Left ventricle myocardium inferior (tissue), 1 donor: Measurements from ENCODE around the gene GJA1. TPM values are rescaled to one million over a fixed set of nuclear protein-coding genes. Genes with fewer than 3 reads are reported as not detected.

Experiments used
- DNase-seq: peaks from one replicate; pipeline ENCODE4 v3.0.0-alpha.2; 2020
- H3K27ac ChIP-seq: fragments of 200-600 bp; replicated peaks from 2 replicates; pipeline ENCODE4 v1.8.0; 2021
- H3K27me3 ChIP-seq: fragments of 200-600 bp; 2 replicates; pipeline ENCODE4 v1.8.0; 2021; ENCODE audit warnings: low read depth
- H3K36me3 ChIP-seq: fragments of 200-600 bp; 2 replicates; pipeline ENCODE4 v1.8.0; 2021
- H3K4me1 ChIP-seq: fragments of 200-600 bp; 2 replicates; pipeline ENCODE4 v1.8.0; 2021
- H3K4me3 ChIP-seq: fragments of 200-600 bp; 2 replicates; pipeline ENCODE4 v1.8.0; 2021; ENCODE audit warnings: mild to moderate bottlenecking, moderate library complexity
- H3K9me3 ChIP-seq: fragments of 200-600 bp; replicated peaks from 2 replicates; pipeline ENCODE4 v1.8.0; 2021
- intact Hi-C: fragments of 100-400 bp; cut with micrococcal nuclease; formaldehyde crosslinking; loops from one replicate; pipeline ENCODE4 v1.11.0; 2022
- total RNA-seq: library from RNA; stranded (reverse); fragmentation: NEBNext Ultra II Directional; extraction: Animal tissue kit (Norgen Biotek cat#: 25700); gene quantifications from one replicate; pipeline ENCODE4 v1.2.1, GENCODE V29; 2021
- TF ChIP-seq, protein P1 (sequence below): fragments of 200-600 bp; IDR thresholded peaks from 2 replicates; pipeline ENCODE4 v1.8.0; 2021; ENCODE audit warnings: antibody characterized with exemption, mild to moderate bottlenecking, borderline replicate concordance
- donor health status: DM: no; HTN: yes; CAD: no; lungs with severe emphysema.

Gene GJA1
- total RNA-seq, 1 donor from 2014 or later: 248 TPM

DNA sequence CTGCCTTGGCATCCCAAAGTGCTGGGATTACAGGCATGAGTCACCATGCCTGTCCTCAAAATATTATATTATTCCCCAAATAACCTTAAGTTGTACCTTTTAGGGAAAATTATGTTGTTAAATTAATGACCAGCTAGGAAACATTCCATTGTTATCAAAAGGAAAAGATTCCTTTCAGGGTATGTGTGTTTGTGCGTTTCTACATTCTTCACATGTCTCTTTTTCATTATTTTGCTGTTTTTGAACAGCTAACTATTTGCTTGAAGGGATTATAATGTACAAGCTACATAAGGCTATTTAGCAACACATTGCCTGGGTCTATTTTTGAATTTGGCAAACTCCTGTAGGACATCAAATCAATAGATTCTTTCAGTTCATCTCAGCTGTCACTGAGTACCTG is 57.1 kb downstream of the GJA1 start:
- H3K4me3 ChIP-seq: no peak overlapping the region
- H3K36me3 ChIP-seq: no peaks in the 10 kb centered on the region
- no peaks in the 10 kb centered on the region for H3K27me3 ChIP-seq
- H3K27ac ChIP-seq: no peak overlapping the region
- TF ChIP-seq, protein P1, sequence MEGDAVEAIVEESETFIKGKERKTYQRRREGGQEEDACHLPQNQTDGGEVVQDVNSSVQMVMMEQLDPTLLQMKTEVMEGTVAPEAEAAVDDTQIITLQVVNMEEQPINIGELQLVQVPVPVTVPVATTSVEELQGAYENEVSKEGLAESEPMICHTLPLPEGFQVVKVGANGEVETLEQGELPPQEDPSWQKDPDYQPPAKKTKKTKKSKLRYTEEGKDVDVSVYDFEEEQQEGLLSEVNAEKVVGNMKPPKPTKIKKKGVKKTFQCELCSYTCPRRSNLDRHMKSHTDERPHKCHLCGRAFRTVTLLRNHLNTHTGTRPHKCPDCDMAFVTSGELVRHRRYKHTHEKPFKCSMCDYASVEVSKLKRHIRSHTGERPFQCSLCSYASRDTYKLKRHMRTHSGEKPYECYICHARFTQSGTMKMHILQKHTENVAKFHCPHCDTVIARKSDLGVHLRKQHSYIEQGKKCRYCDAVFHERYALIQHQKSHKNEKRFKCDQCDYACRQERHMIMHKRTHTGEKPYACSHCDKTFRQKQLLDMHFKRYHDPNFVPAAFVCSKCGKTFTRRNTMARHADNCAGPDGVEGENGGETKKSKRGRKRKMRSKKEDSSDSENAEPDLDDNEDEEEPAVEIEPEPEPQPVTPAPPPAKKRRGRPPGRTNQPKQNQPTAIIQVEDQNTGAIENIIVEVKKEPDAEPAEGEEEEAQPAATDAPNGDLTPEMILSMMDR: no peak
- H3K4me1 ChIP-seq: no peaks in the 10 kb centered on the region
- intact Hi-C loops: no loop called here
- DNase-seq: no peak
- no peaks in the 10 kb centered on the region for H3K9me3 ChIP-seq

GRCh38 chr6:121497970-121498375 is 62.5 kb downstream of the GJA1 start:
- no peaks in the 10 kb centered on the region for H3K9me3 ChIP-seq
- no peaks in the 10 kb centered on the region for H3K36me3 ChIP-seq
- TF ChIP-seq, protein P1: no peak
- no peak overlapping the region for H3K27ac ChIP-seq
- intact Hi-C loops: no loop called here
- no peaks in the 10 kb centered on the region for H3K4me1 ChIP-seq
- DNase-seq: no peak
- H3K27me3 ChIP-seq: no peaks in the 10 kb centered on the region
- H3K4me3 ChIP-seq: no peak overlapping the region

DNA sequence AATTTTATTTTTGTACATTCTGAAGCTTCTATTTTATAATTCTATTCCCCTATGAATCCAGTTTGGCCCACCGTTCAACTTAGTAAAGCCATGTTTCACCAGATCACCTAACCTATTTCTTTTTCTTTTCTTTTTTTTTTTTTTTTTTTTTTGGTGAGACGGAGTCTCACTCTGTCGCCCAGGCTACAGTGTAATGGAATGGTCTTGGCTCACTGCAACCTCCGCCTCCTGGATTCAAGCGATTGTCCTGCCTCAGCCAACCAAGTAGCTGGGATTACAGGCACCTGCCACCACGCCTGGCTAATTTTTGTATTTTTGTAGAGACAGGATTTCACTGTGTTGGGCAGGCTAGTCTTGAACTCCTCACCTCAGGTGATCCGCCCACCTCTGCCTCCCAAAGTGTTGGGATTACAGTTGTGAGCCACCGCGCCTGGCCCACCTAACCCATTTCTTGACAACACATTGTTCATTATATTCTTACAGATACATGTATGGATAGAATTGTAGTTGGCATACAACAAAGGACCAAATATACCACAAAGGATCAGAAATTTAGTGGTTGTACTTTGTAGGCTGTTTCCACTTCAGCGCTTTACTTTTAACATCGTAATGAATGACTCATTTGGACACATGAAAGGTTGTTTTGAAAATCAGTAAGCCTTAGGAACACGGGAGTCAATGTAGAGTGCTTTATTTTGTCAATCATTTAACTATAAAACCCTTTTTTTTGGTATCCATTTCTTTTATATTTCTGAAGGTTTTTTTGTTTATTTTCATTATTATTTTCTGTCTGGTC is 63.2 kb downstream of the GJA1 start:
- intact Hi-C loops: no loop called here
- H3K4me3 ChIP-seq: no peak overlapping the region
- no peaks in the 10 kb centered on the region for H3K27me3 ChIP-seq
- H3K36me3 ChIP-seq: no peaks in the 10 kb centered on the region
- H3K4me1 ChIP-seq: no peaks in the 10 kb centered on the region
- H3K9me3 ChIP-seq: no peaks in the 10 kb centered on the region
- DNase-seq: no peak
- no peak overlapping the region for H3K27ac ChIP-seq
- TF ChIP-seq, protein P1: no peak

Other genes starting within 250 kb of the GJA1 start
- 3.5 TPM for gene TBC1D32, start 101.2 kb upstream of the GJA1 start, total RNA-seq